Kidney (tissue), 14 donors: ENCODE results near the gene RREB1. TPM values are rescaled to one million over a fixed set of nuclear protein-coding genes. Genes with fewer than 3 reads are reported as not detected.
A peak's percentile ranks its signal among the peaks of the same experiment; 100 is the strongest.

Experiments used
- DNase-seq, 5 donors: peaks; one replicate each; pipeline ENCODE4 v3.0.0-alpha.2; 2013 to 2020
- FAIRE-seq: peaks from 2 replicates; lab custom pipeline; 2012; peaks lifted over from hg19 to GRCh38; lab: Jason Lieb, UNC
- H3K27ac ChIP-seq, 2 donors: one replicate each; pipeline ENCODE4 v1.7.0; 2013; ENCODE audit warnings: low read depth in 2 of 2, low read length in 2 of 2, inconsistent platforms in 1 of 2
- H3K27me3 ChIP-seq: one replicate; pipeline ENCODE4 v1.7.1; 2013; ENCODE audit warnings: low read length, inconsistent platforms; ENCODE audit not compliant: control insufficient read depth, insufficient read depth
- H3K36me3 ChIP-seq, 3 donors: one replicate each; pipeline versions ENCODE4 v1.7.0 to v1.7.1; 2013; ENCODE audit warnings: low read length in 3 of 3, control low read depth in 1 of 3, inconsistent platforms in 1 of 3; ENCODE audit not compliant: insufficient read depth in 3 of 3, control insufficient read depth in 2 of 3
- H3K4me1 ChIP-seq, 3 donors: one replicate each; pipeline versions ENCODE4 v1.7.0 to v1.7.1; 2013; ENCODE audit warnings: low read length in 3 of 3, inconsistent platforms in 1 of 3, low read depth in 1 of 3; ENCODE audit not compliant: control insufficient read depth in 2 of 3, insufficient read depth in 2 of 3
- H3K4me3 ChIP-seq, 3 donors: one replicate each; pipeline versions ENCODE4 v1.7.0 to v1.8.1; 2013; ENCODE audit warnings: low read length in 3 of 3, control low read depth in 1 of 3, inconsistent platforms in 1 of 3
- H3K9ac ChIP-seq, 3 donors: one replicate each; pipeline versions ENCODE4 v1.7.0 to v1.7.1; 2013; ENCODE audit warnings: low read length in 3 of 3, control low read depth in 1 of 3, inconsistent platforms in 1 of 3
- H3K9me3 ChIP-seq, 3 donors: one replicate each; pipeline versions ENCODE4 v1.7.0 to v1.7.1; 2013; ENCODE audit warnings: low read length in 3 of 3, control low read depth in 1 of 3, inconsistent platforms in 1 of 3; ENCODE audit not compliant: control insufficient read depth in 2 of 3, insufficient read depth in 1 of 3
- intact Hi-C: fragments of 100-400 bp; cut with DNase I; formaldehyde crosslinking; loops from one replicate; pipeline ENCODE4 v1.11.1; 2022
- polyA plus RNA-seq: library from polyadenylated mRNA; stranded (reverse); fragments of 350-450 nt; fragmentation: Illumina TruSeq; extraction: RNeasy Lipid Tissue Mini Kit (QIAGEN cat#74804); gene quantifications from one replicate; pipeline ENCODE4 v1.2.3, GENCODE V29; 2014; ENCODE audit warnings: low read depth, low replicate concordance; ENCODE audit not compliant: insufficient read depth
- total RNA-seq: library from RNA; stranded (reverse); fragmentation: NEBNext Ultra II Directional; extraction: Animal tissue kit (Norgen Biotek cat#: 25700); gene quantifications from one replicate; pipeline ENCODE4 v1.2.1, GENCODE V29; 2021
- TF ChIP-seq, protein P1 (sequence below): IDR thresholded peaks from 3 replicates; pipeline ENCODE4 v1.5.1; 2012; ENCODE audit warnings: mild to moderate bottlenecking, moderate library complexity, borderline replicate concordance; ENCODE audit not compliant: insufficient read depth; ENCODE audit errors: extremely low read depth
- donor health status: control.
- donor health status: control.
- donor health status: control.
- donor health status: control.
- donor health status: control.
- donor health status: DM: yes; HTN: yes; CAD: no.
- donor health status: Normal renal cell carcinoma (clear cell type).

Gene RREB1
- total and polyA plus RNA-seq, 2 donors from 2014 or later: 5.9 to 56.5 TPM

DNA sequence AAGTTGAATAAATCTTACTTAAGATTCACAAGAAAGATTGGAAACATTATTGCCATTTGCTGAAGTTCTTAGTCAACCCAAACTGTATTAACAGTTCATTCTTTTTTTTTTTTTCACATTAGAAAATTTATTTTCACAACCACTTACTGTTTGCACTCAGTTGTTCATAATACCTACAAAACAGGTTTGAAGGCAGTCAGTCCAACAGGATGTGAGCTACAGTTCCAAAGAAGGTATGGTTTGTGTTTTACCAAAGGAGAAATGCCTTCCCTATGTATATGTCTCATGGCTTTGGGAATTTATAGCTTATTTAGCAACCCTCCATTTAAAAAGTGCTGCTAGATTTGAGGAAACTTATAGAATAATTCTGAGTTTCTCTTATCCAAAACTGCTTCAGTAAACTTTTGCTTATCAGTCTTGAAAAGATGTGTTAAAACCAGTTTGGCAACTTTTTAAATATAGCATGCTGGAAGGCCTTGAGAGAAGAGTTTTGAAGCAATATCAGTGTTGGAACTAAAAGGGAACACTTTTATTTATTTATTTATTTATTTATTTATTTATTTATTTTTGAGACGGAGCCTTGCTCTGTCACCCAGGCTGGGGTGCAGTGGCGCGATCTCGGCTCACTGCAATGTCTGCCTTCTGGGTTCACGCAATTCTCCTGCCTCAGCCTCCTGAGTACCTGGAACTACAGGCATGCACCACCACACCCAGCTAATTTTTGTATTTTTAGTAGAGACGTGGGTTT, 46.8 kb upstream of the RREB1 start:
- H3K36me3 ChIP-seq: no peaks in the 10 kb centered on the region
- FAIRE-seq (no peak), DNase-seq (peak in 2 of 5 donors; percentile 42 to 61)
- TF ChIP-seq, protein P1, sequence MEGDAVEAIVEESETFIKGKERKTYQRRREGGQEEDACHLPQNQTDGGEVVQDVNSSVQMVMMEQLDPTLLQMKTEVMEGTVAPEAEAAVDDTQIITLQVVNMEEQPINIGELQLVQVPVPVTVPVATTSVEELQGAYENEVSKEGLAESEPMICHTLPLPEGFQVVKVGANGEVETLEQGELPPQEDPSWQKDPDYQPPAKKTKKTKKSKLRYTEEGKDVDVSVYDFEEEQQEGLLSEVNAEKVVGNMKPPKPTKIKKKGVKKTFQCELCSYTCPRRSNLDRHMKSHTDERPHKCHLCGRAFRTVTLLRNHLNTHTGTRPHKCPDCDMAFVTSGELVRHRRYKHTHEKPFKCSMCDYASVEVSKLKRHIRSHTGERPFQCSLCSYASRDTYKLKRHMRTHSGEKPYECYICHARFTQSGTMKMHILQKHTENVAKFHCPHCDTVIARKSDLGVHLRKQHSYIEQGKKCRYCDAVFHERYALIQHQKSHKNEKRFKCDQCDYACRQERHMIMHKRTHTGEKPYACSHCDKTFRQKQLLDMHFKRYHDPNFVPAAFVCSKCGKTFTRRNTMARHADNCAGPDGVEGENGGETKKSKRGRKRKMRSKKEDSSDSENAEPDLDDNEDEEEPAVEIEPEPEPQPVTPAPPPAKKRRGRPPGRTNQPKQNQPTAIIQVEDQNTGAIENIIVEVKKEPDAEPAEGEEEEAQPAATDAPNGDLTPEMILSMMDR: no peak
- H3K9me3 ChIP-seq: no peaks in the 10 kb centered on the region
- intact Hi-C loops: no loop called here
- no peaks in the 10 kb centered on the region for H3K4me1 ChIP-seq
- no peak overlapping the region for H3K27ac ChIP-seq
- no peak overlapping the region for H3K9ac ChIP-seq
- no peaks in the 10 kb centered on the region for H3K27me3 ChIP-seq
- H3K4me3 ChIP-seq: no peak overlapping the region

GRCh38 chr6:7062451-7063162, 45.2 kb upstream of the RREB1 start:
- Histone ChIP-seq H3K4me3 (no peak overlapping the region), H3K36me3 (no peaks in the 10 kb centered on the region), H3K27me3 (no peaks in the 10 kb centered on the region), H3K27ac (no peak overlapping the region), H3K9me3 (no peaks in the 10 kb centered on the region), H3K9ac (no peak overlapping the region), H3K4me1 (no peaks in the 10 kb centered on the region)
- FAIRE-seq (no peak), DNase-seq (no peak)
- TF ChIP-seq, protein P1: no peak
- intact Hi-C loops: no loop called here

GRCh38 chr6:7067305-7067704, 40.5 kb upstream of the RREB1 start:
- intact Hi-C loops: no loop called here
- no peaks in the 10 kb centered on the region for H3K4me1 ChIP-seq
- H3K9ac ChIP-seq: no peak overlapping the region
- H3K4me3 ChIP-seq: no peak overlapping the region
- no peak overlapping the region for H3K27ac ChIP-seq
- no peaks in the 10 kb centered on the region for H3K27me3 ChIP-seq
- no peak for DNase-seq
- H3K36me3 ChIP-seq: no peaks in the 10 kb centered on the region
- TF ChIP-seq, protein P1: no peak
- no peaks in the 10 kb centered on the region for H3K9me3 ChIP-seq
- no peak for FAIRE-seq
